ENCODE data around the gene PIK3R6.

DNA sequence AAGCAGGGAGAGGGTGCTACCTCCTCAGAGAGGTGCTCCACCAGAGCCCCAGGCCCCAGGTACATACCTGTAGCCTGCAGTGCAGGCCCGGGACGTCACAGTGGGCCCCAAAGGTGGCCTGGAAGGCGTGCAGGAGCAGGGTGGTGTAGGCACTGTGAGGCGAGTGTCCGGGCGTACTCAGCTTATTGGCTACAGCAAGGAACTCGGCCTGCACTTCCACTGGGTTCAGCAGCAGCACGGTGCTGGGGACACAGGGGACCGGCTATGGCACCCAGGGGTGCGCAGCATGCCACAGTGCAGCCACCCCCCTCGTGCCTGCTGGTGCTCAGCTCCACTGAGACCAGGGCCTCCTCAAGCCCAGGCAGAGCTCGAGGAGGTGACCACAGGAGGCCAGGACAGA lies 23.2 kb upstream of the PIK3R6 start:
- TF ChIP-seq, protein P1, sequence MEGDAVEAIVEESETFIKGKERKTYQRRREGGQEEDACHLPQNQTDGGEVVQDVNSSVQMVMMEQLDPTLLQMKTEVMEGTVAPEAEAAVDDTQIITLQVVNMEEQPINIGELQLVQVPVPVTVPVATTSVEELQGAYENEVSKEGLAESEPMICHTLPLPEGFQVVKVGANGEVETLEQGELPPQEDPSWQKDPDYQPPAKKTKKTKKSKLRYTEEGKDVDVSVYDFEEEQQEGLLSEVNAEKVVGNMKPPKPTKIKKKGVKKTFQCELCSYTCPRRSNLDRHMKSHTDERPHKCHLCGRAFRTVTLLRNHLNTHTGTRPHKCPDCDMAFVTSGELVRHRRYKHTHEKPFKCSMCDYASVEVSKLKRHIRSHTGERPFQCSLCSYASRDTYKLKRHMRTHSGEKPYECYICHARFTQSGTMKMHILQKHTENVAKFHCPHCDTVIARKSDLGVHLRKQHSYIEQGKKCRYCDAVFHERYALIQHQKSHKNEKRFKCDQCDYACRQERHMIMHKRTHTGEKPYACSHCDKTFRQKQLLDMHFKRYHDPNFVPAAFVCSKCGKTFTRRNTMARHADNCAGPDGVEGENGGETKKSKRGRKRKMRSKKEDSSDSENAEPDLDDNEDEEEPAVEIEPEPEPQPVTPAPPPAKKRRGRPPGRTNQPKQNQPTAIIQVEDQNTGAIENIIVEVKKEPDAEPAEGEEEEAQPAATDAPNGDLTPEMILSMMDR (IDR thresholded peaks at IDR 0.05), result no peak
- no peak for TF ChIP-seq POLR2A (IDR thresholded peaks at IDR 0.05)
